MCF 10A (cell line): ENCODE results near the gene TOPAZ1. TPM values are rescaled to one million over a fixed set of nuclear protein-coding genes. Genes with fewer than 3 reads are reported as not detected.

Source experiments
- BruUV-seq: library from RNA; stranded (reverse); fragments of 400-500 nt; replicated peaks from 2 replicates; lab custom pipeline; 2021; lab: Mats Ljungman, UMichigan
- CTCF ChIA-PET: fragments of 300-600 bp; sonication (Branson Sonifier 250); formaldehyde crosslinking; extraction: SDS; loops from one replicate; lab custom pipeline; 2021; ENCODE audit warnings: antibody characterized with exemption, inconsistent platforms; lab: Yijun Ruan, JAX
- POLR2A ChIA-PET: fragments of 300-600, 350-650 bp; sonication (Branson Sonifier 250); formaldehyde crosslinking; extraction: SDS; loops from one replicate; lab custom pipeline; 2020; ENCODE audit warnings: antibody characterized with exemption, inconsistent platforms; lab: Yijun Ruan, JAX
- DNase-seq: peaks from one replicate; pipeline ENCODE4 v3.0.0-alpha.2; 2018; ENCODE audit not compliant: unreplicated experiment
- H3K27ac Mint-ChIP-seq: one replicate; pipeline ENCODE4 v1.8.0; 2022; ENCODE audit warnings: mild to moderate bottlenecking, low read depth, mixed read lengths; ENCODE audit not compliant: unreplicated experiment
- H3K27me3 Mint-ChIP-seq: one replicate; pipeline ENCODE4 v1.8.0; 2022; ENCODE audit warnings: mixed read lengths; ENCODE audit not compliant: insufficient read depth, unreplicated experiment
- H3K36me3 Mint-ChIP-seq: one replicate; pipeline ENCODE4 v1.8.0; 2022; ENCODE audit warnings: mild to moderate bottlenecking, moderate library complexity, mixed read lengths; ENCODE audit not compliant: insufficient read depth, unreplicated experiment
- H3K4me1 Mint-ChIP-seq: one replicate; pipeline ENCODE4 v1.8.0; 2022; ENCODE audit warnings: mixed read lengths; ENCODE audit not compliant: insufficient read depth, unreplicated experiment
- H3K4me3 Mint-ChIP-seq: one replicate; pipeline ENCODE4 v1.8.0; 2022; ENCODE audit warnings: mild to moderate bottlenecking, moderate library complexity, mixed read lengths; ENCODE audit not compliant: unreplicated experiment
- H3K9me3 Mint-ChIP-seq: one replicate; pipeline ENCODE4 v1.8.0; 2022; ENCODE audit warnings: mixed read lengths; ENCODE audit not compliant: unreplicated experiment
- CTCF ChIP-seq: fragments of 200-600 bp; IDR thresholded peaks from one replicate; pipeline ENCODE4 v1.8.0; 2022; ENCODE audit warnings: antibody characterized with exemption, mild to moderate bottlenecking; ENCODE audit not compliant: unreplicated experiment
- intact Hi-C: fragments of 100-400 bp; cut with micrococcal nuclease; formaldehyde crosslinking; loops from 2 replicates; pipeline ENCODE4 v1.14.1; 2022
- total RNA-seq: library from RNA; stranded (reverse); gene quantifications from 2 replicates; pipeline ENCODE4 v1.2.3, GENCODE V29; 2022

TOPAZ1 gene
- total RNA-seq, 1 experiment from 2014 or later = not detected

- BruUV-seq = no TSS peak
- ChIA-PET POLR2A (interaction anchor here (0.6 to 3.6 kb wide), 5 partner anchors 12 to 1214 kb away, joined by 3 to 39 read pairs (median 3); partner anchors contain the start of gene TCAIM), CTCF (no interaction called here)
- Mint-ChIP-seq H3K9me3 (no peaks in the 10 kb centered on the region), H3K4me1 (peaks cover 10% of the 10 kb centered on the region), H3K27me3 (no peaks in the 10 kb centered on the region), H3K27ac (no peak overlapping the region), H3K36me3 (peaks cover 4% of the 10 kb centered on the region), H3K4me3 (no peak overlapping the region)
- peak; percentile 75 for DNase-seq
- intact Hi-C loops = no loop called here
- TF ChIP-seq CTCF = no peak
These were observed 113.8 kb downstream of the TOPAZ1 start for GRCh38 chr3:44355362-44356033.

GRCh38 chr3:44359146-44359751 lies 117.6 kb downstream of the TOPAZ1 start:
- Mint-ChIP-seq H3K27ac (no peak overlapping the region), H3K27me3 (no peaks in the 10 kb centered on the region), H3K4me3 (no peak overlapping the region), H3K9me3 (no peaks in the 10 kb centered on the region), H3K4me1 (peaks cover 10% of the 10 kb centered on the region), H3K36me3 (peaks cover 12% of the 10 kb centered on the region)
- BruUV-seq = no TSS peak
- DNase-seq = peak; percentile 9
- intact Hi-C loops = no loop called here
- ChIA-PET POLR2A (interaction anchor here (1.2 to 1.3 kb wide), 2 partner anchors 20 to 21 kb away, joined by 3 read pairs; no protein-coding TSS in a partner anchor), CTCF (interaction anchor here (0.6 to 1.3 kb wide), 3 partner anchors 17 to 35 kb away, joined by 3 to 5 read pairs (median 3); no protein-coding TSS in a partner anchor)
- TF ChIP-seq CTCF = no peak

DNA sequence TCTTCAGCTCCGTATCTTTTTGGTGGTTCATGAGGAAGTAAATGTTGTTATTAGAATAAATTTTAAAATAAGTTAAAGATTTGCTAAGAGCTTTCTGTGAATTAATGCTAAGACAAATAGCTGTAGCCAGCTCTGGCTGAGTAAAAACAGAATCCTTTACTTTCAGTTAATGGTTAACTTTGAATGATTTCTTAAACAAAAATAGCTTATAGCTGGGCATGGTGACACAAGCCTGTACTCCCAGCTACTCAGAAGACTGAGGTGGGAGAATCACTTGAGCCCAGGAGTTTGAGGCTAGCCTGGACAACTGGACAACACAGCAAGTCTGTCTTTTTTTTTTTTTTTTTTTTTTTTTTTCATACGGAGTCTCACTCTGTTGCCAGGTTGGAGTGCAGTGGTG lies 121.9 kb downstream of the TOPAZ1 start:
- no peak overlapping the region for H3K4me3 Mint-ChIP-seq
- POLR2A ChIA-PET = interaction anchor here (0.7 to 1.6 kb wide), 3 partner anchors 11 to 281 kb away, joined by 3 read pairs; no protein-coding TSS in a partner anchor

More for the DNA sequence above, 121.9 kb downstream of the TOPAZ1 start:
- Mint-ChIP-seq H3K27me3 (no peaks in the 10 kb centered on the region), H3K9me3 (no peaks in the 10 kb centered on the region), H3K4me1 (no peaks in the 10 kb centered on the region), H3K36me3 (peaks cover 12% of the 10 kb centered on the region), H3K27ac (no peak overlapping the region)
- DNase-seq = no peak
- BruUV-seq = no TSS peak
- intact Hi-C loops = no loop called here
- CTCF ChIA-PET = interaction anchor here (0.7 kb wide), 1 partner anchor 27 kb away, joined by 3 read pairs; no protein-coding TSS in a partner anchor
- no peak for TF ChIP-seq CTCF
